Stimulated activated CD4-positive, alpha-beta T cell treated with anti-CD3 and anti-CD28 coated beads, TNF-alpha, amount 100 ng/mL, for 24 hours (primary cell): ENCODE results near the gene ARHGAP44.
"Not testable (repeated sequence)": the region's sequence is repeated elsewhere in the genome, so short reads cannot be mapped to it uniquely, and the experiment has no call there.

Experiments used
- DNase-seq, 3 experiments: peaks; one replicate each; pipeline ENCODE4 v3.0.0-alpha.2; 2020; ENCODE audit warnings: low read depth in 3 of 3

Gene ARHGAP44

DNA sequence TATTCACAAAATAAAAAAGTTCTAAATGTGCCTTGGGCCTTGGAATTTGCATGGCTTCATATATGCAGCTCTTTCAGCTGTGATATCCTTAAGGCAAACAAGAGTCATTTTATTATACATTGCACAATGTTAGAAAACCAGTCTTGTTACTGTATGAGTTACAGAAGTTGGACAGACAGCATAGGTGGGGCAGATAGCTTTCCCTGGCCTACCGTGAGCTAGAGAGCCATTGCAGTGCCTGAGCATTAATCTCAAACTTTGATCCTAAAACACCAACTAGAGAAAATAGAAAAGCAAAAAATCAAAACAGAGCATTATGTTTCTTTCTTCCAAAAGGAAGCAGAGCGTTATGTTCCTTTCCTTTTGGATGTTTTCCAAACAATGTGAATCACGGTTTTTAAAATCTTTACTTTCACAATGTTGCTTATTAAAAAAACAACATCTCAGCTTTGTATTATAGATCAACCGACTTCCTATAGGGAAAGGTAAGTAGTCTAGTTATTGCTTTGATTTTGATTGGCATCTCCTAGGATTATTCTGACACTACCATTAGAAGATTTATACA is 32.2 kb downstream of the ARHGAP44 start:
- no peak for DNase-seq

DNA sequence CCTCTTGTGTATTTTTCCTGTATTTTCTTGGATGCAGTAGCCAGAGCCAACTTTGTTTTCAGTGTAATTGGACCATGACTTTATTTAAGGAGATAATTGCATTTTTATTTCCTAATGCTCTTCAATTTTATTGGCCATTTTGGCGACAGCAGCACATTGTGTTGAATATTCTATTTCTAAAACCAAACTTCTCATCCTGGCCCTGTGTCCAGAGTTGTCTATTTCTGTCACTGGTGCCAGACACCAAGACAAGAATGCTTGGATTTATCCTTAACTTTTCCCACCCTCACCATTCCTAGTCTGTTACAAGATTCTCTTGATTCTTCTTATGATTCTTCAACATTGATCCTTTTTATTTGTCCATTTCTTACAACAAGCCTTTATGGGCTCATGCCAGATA is 37.1 kb downstream of the ARHGAP44 start:
- DNase-seq, result no peak

DNA sequence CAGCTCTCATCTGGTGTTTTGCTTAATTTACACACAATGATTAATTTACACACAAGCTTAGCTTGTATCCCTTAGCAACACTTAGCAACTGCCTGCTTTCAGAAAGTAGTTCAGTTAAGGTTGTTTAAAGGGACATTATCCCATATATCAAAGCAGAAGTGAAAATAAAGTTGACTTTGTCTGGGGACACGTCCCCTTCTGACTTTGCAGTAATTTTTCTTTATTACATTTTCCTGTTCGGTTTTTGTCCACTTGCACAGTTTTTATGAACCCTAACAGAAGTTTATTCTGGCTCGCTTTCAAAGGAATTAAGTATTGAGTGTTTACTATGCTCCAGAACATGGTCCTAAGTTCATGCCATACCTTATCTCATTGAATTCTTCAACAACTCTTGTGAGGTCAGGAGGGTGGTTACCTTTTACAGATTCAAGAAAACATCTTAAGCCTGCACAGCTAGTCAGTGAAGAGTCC is 41.5 kb downstream of the ARHGAP44 start:
- DNase-seq, result no peak

DNA sequence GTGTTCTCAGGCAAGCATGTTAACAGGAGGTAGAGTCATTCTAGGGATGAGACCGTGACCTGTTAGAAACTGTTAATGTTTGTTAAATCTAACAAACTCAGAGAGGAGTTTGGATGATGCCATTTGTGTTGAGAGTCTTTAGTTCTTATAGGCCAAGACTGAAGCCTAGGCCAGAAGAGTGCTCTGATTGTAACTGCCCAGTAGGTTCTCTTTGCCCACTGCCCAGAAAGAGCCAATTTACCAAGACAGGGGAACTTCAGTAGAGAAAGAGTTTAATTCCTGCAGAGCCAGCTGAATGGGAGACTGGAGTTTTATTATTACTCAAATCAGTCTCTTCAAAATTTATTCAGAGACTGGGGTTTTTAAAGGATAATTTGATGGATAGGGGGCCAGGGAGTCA is 42.5 kb downstream of the ARHGAP44 start:
- no peak for DNase-seq

DNA sequence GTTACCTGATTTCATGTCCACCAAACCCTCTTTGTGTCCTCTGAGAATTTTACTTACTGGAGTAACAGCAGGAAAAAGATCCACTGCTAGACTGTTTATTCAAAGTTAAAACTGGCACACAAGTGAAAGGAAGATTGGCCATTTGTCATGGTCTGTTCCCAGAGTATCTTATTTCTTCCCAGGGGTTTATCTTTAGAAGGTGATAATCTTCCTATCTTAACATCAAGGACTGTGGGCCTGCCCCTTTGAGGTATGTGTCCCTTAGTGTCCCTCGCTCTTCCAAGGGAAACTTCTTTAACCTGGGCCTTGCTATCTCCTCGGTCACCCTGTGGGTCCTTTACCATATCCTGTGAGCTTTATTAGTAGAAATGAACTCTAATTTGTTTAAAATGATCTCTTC is 49.7 kb downstream of the ARHGAP44 start:
- DNase-seq, result no peak

DNA sequence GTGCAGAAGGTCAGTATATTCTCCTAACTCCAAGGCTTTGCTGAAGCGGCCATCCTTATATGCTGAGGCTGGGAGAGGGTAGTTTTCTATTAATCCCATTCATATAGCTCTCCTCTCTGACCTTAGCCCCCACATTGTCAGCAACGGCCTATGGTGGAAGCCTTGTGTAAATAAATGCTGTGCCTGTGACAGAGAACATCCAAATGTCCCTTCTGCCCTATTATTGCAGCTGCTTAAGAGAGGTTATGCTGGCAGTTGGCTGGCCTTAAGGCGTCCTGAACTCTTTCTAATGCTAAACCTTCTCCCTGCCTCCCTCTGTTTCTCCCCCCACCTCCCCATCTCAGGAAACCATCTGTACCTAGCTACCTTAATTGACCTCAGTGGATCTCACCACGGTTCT is 53.6 kb downstream of the ARHGAP44 start:
- DNase-seq, result no peak

DNA sequence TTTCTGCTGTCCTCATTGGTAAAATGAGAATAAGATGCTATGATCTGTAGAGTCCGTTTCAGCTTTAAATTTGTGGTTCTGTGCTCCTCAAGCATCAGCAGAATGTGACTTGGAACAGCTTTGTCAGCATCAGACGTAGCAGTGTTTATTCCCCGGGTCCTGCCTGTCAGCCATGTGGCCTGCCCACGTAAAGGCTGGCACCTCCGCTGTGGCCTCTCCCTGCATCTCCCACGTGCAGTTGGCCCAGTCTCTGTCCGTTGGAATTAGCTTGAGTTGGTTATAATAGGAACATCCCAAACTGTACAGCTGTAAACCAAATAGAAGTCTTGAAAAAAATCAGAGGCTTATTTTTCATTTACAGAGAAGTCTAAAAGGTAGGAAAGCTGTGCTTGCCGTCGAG is 61.7 kb downstream of the ARHGAP44 start:
- DNase-seq, result no peak

DNA sequence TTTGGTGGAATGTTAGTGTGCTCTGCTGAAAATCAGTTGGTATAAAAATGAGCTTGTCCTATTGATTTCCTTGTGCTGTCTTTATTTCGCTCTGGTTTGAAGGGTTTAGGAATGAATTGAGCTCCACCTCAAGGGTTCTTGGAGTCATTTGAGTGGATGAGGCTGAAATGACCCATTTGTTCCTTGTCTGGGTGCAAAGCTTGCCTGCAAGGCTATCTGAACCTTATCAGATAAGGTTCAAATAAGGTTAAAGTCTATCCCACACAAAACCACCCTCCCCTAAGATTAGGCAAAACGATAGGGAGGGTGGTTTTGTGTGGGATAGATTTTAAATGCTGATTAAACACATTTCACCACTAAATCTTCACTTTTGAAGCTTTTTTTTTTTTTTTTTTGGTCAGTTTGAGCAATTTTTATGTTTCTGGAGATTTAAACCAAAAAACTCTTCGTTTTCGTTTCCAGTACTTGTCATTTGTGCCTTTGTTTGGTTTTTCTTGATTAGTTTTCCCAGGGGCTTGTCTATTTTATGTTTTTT is 62.7 kb downstream of the ARHGAP44 start:
- DNase-seq, result no peak

DNA sequence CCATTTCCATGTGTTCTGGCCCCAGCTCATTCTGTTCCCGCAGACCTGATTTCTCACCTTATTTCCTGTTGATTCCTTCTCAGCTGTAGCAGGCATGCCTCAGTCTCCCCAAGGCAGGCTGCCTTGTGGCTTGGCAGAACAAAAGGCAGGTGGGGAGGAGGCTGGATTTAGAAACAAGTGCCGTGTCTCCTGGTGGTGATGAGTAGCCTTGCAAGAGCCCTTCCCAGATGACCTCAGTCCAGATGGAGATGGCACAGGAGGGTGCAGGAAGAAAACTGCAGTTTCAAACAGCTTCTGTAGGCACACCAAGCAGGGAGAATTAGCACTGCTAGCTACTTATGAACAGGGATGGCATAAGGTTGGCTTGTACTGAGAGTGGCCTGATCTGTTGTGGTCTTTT is 64.6 kb downstream of the ARHGAP44 start:
- no peak for DNase-seq

DNA sequence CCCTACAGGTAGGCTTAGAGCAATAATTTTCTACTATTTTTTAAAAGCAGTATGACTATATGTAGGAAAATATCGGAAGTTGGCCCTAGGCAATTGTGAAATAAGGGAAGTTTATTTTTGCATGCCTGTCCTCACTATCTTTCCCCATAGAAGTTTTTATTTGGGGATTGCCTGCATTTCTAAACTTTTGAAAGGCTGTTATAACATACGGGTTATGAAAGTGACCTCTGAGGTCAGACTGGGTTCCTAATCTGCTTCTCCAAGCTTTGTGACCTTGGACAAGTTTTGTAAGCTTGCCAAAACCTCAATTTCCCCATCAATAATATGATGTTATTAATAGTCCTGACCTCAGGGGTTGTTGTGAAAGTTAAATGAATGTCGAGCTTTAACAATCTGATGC is 67.1 kb downstream of the ARHGAP44 start:
- no peak for DNase-seq

DNA sequence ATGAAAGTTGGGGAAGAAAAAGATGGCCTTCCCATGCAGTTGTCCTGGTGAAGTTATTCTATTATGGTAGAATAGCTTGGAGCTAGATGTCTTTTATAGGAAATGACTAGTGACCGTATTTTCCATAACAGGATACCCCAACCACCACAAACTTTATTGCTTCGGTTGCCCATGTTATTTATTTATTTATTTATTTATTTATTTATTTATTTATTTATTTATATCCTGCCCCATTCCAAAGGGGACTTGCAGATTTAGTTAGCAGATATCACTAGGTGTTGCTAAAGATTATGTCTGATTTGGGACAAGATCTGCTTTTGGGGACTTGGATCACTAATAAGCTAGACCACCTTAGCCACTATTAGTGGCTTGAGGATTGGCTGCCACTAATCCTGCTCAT is 68.3 kb downstream of the ARHGAP44 start:
- DNase-seq, result no peak

DNA sequence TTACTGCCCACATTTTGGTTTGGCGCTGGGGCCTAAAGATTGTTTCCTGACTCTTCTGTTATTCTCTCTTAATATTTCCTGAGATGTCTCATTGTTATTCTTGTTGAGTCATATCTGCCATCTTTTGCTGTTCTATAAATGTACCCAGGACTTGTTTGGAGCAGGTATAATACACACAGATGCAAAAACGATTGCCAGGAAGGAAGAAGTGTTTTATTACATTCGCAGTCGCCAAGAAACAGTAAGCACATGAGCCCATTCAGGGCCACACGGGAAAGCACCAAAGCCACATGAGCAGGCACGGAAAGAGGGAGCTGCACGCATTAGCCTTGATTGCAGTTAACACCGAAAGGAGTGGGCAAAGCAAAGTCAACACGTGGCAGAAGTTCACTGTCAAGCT is 70.2 kb downstream of the ARHGAP44 start:
- no peak for DNase-seq

DNA sequence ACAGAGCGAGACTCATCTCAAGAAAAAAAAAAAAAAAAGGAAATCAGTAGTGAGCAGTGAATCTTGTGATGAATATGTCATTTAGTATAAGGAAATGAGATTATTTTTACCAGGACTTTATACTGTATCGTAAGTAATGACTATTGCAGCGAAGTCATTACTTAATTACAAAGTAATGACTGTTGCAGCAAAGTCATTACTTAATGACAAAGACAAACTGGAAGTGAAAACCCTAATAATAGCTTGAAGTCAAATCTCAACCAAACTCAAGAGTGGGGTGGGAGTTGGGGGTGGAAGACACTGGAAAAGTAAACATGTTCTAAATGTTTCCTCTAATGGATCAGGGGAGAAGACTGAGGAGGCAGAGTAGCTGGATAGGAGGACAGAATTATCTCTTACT is 76.5 kb downstream of the ARHGAP44 start:
- DNase-seq, result no peak

DNA sequence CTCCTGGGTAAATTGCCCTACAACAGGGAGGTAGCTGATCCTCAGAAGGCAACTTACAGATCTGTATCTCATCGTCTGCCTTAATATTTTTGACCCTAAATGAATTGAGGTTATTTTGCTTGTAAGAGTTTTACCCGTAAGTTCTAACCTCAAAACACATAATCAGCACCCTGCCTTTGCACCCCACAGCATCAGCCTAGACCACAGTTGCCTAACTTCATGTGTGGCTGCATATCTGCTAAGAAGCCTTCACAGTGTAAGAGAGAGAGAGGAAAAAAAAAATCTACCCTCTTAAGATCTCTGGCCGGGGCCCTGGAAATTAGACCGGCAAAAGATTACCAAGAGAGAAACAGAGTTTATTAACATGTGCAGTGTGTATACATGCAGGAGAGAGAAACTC is 76.9 kb downstream of the ARHGAP44 start:
- DNase-seq, result no peak

DNA sequence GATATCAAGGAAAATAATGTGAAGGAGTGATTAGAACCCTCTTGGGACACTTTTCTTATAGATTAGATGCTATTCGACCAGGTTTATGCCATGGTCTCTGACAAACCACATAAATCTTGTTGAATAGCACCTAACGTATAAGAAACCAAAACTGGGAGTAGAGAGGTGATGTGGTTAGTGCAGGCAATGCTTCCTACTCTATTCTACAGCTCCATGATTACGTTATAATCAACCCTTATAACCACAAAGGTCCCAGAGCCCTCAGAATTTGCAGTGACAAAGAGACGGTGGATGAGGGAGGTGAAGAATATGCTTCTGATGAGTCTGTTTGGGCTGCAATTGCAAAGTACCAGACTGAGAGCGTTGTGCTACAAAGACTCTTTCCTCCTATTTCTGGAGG is 78.4 kb downstream of the ARHGAP44 start:
- no peak for DNase-seq

DNA sequence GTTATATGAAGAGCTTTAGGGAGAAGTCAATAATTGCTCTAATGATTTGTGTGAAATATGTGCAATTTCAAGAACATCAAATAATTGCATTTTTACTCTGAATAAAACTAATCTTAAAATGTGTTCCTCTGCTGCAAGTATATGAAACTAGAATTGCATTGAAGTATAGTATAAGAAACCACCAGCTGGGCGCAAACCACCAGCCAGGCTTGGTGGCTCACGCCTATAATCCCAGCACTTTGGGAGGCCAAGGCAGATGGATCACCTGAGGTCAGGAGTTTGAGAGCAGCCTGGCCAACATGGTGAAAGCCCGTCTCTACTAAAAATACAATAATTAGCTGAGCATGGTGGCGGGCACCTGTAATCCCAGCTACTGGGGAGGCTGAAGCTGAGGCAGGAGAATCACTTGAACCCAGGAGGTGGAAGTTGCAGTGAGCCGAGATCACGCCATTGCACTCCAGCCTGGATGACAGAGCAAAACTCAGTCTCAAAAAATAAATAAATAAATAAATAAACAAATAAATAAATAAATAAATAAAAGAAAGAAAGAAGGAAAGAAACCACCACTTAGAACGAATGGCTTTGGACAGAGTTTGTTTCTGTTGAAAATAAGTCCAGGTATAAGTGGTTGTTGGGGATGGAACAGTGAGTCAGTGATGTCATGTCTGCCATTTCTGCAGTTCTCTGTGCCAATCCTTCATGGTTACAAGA is 84.3 kb downstream of the ARHGAP44 start:
- DNase-seq, result not testable (repeated sequence)

DNA sequence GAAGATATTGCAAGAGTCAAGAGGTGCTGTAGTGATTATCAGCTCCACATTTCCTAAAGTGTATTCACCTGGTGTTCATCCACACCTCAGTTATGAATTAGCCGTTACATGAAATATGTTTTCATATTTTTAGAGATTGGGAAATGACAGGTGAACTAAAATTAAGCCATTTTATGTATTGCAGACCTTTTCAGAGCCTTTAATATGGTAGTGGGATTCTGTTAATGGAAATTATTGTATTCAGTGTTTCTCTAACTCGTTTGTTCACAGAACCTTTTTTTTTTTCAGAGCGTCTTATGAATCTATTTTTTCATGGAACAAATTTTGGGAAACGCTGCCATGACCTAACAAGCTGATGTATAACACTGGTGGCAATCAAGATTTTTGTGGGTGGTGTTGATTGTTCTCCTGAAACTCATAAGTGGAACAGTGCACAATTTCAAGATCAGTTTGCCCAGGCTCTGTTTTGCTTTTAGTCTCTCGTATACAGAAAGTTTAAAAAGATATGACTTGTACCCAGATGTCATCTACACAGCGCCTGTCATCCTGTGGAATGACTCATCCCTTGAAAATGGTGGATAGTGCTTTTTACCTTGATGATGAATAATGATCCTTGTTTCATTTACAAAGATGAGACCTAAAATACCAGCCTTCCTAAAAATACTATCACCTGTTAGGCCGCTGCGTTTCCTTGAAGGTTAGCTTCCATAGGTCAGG is 88.8 kb downstream of the ARHGAP44 start:
- DNase-seq, result no peak

DNA sequence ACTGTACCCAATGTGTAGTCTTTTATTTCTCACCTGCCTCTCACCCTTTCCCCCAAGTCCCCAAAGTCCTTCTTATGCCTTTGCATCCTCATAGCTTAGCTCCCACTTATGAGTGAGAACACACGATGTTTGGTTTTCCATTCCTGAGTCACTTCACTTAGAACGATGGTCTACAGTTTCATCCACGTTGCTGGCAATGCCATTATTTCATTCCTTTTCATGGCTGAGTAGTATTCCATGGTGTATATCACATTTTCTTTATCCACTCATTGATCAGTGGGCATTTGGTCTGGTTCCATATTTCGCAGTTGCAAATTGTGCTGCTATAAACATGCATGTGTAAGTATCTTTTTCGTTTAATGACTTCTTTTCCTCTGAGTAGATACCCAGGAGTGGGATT is 89.8 kb downstream of the ARHGAP44 start:
- not testable (repeated sequence) for DNase-seq

DNA sequence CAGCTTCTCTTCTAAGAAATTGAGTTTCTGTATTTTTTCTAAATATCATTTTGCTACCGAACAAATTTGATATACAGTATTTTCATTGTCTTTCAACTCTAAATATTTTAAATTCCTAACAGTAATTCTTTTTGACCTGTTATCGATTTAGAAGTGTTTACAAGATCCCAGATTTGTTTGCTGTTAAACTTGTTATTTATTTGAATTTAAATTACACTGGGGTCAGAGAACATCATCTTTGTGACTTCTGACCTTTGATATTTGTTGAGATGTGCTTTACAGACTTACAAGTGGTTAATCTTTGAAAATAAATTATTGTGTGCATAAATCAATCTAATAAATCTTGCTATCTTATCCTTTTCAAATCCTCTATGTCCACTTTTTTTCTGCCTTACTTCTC is 94.2 kb downstream of the ARHGAP44 start:
- no peak for DNase-seq

DNA sequence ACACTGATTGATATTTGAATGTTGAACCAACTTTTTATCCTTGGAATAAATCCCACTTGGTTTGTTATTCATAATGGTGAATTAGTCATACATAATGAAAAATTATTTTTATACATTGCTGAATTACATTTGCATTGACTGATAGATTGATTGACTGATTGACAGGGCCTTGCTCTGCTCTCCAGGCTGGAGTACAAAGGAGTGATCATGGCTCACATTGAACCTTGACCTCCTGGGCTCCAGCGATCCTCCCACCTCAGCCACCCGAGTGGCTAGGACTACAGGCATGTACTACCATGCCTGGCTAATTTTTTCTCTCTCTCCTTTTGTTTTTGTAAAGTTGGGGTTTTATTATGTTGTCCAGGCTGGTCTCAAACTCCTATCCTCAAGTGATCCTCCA is 97.8 kb downstream of the ARHGAP44 start:
- no peak for DNase-seq

DNA sequence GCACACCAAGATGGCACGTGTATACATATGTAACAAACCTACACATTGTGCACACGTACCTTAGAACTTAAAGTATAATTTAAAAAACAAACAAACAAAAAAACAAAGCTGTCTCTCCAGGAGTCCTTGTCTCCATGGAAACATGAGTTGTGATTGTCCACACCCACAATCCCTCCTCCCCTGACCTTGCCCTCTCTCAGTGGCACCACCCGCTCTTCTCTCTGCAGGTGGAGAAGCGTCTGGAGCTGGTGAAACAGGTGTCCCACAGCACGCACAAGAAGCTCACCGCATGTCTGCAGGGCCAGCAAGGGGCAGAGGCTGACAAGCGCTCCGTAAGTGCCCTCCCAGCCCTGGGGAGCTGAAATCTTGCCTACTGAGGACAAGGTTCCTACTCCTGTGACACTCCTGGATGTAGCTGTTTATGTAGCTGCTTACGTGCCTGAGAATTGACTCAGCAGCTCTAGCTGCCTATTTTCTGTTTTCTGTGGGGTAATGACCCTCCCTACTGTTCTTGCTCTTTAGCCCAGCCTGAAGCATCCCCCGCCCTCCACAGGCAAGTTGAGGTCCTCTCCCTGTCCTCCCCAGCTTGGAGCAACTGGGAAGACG is 107.0 kb downstream of the ARHGAP44 start:
- no peak for DNase-seq

DNA sequence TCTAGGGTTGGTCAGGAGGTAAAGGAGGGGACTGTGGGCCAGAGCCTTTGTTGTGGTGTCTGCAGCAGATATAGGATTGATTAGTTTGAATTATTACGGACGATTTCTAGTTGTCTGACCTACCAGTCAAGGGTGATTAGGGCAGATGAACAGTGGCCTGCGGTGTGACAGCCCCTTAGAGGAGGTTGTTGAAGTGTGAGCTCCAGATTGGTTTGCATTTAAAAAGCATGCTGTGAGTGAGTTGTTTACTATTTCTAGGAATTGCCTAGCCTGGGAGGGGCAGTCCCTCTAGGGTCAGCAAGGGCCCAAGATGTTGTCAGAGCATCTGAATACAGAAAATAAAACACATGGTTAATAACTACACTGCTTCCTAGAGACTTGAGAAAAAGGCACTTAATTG is 108.8 kb downstream of the ARHGAP44 start:
- DNase-seq, result no peak

DNA sequence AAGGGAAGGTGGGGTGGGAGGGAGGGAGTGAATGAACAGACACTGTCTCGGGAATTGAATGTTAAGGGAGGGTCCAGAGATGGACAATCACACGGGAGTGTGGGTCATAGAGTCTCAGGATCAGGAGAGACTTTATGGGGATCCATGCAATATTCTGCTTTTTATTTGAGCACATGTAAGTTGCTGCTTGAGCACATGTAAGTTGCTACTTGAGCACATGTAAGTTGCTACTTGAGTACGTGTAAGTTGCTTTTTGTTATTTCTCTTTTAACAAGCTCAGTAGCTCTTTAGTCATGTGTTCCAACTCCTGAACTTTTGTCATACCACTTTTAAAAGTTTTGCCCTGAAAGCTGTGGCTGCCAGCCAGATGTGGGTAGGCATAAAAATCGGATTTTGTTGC is 110.3 kb downstream of the ARHGAP44 start:
- DNase-seq, result no peak
